Stimulated activated CD8-positive, alpha-beta memory T cell treated with anti-CD3 and anti-CD28 coated beads, Interleukin-7, amount 100 ng/mL, for 48 hours (primary cell): ENCODE results near the gene RAPH1.
"Not testable (repeated sequence)": the region's sequence is repeated elsewhere in the genome, so short reads cannot be mapped to it uniquely, and the experiment has no call there.

Source experiments
- DNase-seq, 2 donors: peaks; one replicate each; pipeline ENCODE4 v3.0.0-alpha.2; 2020; ENCODE audit warnings: low read depth in 1 of 2; ENCODE audit errors: extremely low read depth in 1 of 2

RAPH1 gene

DNA sequence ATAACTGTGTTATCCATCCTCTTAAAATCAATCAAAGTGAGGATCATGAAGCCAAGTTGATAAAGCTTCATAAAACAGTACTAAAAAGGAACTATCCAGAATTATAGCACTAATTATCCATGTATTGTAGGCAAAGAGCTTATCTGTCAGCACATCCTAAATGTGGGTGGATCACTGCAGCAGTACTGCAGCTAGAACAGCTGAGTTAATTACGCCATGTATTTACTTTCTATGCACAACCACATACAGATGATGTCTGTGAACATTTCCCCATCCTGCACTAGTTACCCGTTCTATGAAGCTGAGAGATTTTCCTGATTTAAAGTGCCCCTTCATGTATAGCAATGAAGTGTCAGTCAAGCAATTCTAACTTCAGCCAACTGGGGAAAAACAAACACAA lies 96.6 kb downstream of the RAPH1 start:
- no peak for DNase-seq

DNA sequence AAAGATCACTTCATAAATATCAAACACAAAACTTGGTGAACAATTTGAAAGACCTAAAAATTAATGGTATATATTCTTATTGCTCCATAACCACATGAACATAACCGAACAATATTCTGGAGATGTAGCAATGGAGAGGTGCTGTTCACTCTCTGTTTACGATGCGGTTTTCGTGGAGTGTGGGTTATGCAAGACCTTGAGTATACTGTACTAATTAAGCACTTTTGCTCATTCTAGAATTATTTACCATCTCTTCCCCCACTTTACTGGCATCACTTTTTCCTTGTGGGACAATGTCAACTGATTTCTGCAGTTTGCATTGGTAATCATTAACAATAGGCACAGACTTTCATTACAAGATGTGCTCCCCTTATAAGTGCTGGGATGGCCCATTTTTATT lies 97.6 kb downstream of the RAPH1 start:
- DNase-seq = no peak

DNA sequence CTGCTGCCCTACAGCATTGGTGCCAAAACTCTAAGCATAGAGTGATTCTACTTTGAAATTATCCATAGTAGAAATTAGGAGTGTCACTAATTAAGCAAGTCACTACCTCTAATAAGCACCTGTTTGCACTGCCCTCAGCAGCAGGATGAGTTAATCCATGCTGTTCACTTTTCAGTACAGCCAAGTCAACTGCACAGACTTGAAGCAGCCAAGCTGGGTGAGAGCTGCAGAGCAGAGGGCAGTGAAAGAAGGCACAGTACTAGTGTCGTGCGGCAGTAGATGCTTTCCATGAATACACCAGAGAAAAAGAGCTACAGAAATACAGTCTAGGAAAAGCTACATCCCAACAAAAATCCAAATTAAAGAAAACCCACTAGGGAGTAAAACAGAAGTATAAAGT lies 98.6 kb downstream of the RAPH1 start:
- DNase-seq = no peak

DNA sequence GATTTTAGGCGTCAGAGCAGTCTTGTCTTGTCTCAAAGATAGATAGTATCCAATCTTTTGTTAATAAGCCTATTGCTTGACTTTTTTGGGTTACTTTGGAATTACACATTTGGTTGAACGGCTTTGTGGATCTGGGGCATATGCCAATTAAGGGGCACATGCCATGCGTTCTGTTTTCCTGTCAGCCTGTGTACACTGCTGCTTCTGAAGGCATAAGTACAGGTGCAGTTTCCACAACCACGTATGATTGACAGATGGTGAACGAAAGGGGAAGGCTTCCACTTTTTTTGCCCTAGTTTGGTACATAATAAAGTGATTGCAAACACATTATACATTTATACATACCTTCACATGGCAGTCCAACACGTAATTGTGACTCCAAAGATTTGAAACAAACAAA lies 102.3 kb downstream of the RAPH1 start:
- DNase-seq = no peak

DNA sequence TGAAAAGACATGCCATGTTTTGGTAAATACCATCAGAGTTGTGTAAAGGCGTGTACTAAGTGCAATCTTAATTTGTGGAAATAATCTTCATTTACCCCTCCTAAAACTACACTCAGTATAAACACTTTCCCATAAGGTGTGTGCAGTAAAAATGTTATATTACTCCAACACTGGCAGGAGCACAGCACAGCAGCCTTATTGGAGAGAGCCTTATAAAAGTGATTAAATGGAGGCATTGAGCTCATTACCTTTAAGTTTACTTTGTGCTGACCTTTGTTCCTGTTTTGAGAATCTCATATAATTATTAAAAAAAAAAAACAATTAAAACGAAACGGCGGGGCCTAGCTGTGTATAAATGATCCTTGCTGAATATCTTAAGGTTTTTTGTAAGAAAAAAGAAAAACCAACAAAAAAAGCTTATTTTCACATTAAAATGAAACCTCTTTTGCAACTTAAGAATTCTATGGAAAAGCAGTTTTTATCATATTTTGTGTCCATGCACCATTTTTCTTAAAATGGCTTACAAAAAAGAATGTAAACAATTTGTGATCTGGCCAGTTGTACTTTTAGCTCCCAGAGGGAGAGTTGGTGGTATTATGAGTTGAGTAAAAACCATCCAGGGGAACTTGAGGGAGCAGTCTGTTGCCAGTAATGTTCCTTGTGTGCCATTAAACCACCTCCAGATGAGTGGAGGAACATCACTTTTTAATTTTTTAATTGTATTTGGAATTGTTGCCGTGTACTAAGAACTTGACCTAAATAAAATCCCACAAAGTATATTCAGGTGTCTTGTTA lies 103.5 kb downstream of the RAPH1 start:
- DNase-seq = no peak

DNA sequence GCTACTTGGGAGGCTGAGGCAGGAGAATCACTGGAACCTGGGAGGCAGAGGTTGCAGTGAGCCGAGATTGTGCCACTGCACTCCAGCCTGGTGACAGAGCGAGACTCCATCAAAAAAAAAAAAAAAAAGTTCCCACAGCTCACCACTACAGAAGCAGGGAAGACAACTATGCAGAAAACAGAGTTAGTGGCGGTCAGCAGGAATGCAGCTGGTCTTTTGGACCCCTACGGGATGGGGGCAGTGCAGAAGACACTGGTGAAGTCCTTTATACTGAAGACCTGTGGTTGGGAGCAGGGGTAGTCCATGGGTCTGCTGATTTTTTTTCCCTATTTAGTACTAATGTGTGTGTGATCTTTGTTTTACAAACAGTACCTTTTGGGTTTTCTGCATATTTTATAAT lies 105.5 kb downstream of the RAPH1 start:
- not testable (repeated sequence) for DNase-seq

DNA sequence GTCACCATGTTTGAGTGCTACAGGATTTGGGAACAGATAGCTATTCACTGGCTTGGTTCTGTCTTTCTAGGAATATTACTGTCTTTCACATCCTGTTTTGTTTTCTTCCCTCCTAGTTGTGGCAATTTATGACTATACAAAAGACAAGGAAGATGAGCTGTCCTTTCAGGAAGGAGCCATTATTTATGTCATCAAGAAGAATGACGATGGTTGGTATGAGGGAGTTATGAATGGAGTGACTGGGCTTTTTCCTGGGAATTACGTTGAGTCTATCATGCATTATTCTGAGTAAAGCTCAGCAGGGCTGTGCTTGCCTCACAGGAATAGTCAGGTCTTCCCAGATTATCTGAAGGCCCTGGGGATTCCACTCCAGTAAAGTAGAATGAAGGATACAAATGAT lies 108.0 kb downstream of the RAPH1 start:
- DNase-seq = no peak

DNA sequence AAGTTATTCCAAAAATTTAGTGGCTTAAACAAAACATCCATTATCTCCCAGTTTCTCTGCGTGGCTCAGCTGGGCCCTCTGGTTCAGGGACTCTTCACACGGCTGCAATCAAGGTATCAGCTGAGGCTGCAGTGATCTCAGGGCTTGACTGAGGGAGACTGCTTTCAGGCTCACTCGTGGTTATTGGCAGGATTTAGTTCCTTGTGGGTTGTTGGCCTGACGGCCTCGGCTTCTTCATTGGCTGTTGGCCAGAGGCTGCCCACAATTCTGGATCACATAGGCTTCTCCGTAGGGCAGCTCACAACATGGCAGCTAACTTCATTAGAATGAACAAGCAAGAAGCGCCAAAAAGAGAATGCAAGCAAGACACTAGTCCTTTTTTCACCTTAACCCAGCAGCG lies 116.8 kb downstream of the RAPH1 start:
- DNase-seq = no peak

DNA sequence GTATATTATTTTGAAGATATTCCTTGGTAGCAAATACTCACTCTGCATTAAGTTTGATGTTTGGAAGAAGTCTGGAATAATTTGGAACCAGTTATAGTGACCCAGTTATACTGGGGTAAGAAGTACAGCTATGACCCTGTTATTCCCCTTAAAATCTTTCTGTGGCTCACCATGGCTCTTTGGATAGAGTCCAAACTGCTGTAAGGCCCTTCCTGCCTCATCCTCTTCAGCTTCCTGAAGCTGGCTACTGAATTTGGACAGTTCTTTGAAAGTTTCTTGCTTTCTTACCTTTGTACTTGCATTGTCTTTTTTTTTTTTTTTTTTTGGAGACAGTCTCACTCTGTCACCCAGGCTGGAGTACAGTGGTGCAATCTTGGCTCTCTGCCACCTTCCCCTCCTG lies 121.3 kb downstream of the RAPH1 start:
- DNase-seq = no peak

DNA sequence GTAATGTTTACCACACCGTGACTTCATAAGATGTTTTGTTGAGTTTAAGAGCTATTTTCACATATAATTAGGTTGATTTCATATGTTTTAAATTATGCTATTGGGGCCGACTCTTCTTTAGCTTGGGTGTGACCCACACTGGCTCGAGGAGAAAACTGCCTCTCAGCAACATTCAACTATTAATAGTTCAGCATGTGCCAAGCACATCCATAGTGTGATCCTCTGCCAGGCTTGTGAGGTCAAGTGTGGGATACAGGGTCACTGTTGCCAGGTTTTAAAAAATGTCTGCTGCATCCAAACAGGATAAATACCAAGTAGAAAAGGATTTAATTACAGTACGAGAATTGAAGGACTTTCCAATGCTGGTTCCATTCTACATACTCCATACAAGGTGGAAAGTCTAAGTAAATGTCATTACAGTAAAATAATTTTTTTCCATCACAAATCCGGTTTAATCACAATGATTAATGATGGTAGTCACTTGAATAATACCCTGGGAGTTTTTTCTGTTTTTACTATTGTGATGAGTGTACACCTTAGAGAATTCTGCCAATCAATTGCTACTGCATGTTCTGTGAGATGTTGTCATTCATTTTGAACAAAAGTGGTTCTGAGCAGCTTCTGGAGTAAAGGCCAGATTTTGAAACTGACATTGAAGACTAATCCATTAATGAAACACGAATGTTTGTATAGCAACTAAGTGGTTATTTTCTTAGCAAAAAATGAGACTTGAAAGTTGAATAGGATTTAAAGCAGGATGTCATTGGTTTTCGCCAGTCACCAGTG lies 122.4 kb downstream of the RAPH1 start:
- DNase-seq = no peak

DNA sequence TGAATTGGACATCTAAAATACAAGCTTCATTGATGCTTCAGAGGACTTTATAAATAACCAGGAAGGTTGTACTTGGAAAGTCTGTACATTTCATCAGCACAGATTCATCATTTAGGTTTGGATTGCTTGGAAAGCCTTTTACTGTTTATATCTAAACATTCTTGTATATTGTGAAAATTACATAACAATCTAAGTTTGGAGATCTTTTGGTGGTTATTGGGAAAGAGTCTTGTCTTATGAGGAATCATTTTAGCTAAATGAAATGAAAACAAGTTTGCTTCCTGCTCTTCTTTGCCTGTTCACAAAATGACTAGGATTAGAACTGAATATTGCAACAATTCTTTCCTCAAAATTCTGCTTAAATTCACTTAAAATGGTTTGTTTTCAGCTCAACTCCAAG lies 127.6 kb downstream of the RAPH1 start:
- DNase-seq = no peak

DNA sequence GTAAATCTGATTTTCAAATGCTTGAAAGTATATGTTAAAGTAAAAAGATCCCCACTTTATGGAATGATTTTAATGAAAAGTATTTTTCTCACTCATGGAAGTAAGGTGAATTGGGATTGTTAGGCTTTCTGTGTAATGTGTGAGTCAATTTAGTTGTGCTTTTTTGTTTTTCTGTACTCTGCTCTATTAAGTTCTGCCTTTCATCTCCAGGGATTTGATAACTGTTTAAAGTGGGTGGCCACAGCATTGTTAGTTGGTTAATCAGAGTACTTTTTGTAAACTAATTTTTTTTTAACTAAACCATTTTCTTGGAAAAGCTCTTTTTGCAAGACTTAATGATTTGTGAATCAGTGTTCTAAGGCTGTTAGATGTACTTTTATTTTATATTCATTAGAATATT lies 130.1 kb downstream of the RAPH1 start:
- DNase-seq = no peak

DNA sequence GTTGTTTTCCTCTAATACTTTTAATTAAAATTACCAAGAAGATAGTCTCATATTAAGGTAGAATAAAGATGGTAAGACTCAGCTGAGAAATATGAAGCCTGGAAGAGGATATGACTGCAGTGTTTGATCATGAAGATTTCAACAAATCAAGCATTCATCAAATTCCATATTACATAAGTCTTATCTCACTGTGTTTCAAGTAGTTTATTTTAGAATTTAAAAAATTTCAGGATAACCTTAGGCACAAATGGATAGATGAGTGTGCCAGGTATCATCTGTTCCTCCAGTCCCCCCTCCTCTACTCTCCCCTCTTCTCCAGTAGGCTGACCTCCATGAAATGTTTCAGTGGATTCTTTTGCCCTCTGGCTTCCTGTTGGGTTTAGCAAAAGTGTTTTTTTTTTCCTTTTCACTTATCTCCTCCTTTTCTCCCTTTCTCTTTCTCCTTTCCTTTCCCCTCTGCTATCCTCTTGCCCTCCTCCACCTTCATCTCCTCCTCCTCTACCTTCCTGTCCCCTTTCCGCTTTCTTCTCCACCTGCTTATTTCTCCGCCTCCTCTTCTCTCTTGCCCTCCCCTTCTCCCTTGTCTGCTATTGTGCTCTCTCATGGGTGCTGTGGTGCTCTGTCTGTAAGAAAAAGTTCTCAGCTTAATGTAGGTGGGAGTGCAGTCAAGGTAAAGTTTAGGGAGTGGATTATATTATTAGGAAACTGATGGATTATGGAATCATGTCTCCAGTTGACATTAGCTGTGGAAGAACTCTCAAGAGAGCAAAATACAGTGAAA lies 134.1 kb downstream of the RAPH1 start:
- no peak for DNase-seq

DNA sequence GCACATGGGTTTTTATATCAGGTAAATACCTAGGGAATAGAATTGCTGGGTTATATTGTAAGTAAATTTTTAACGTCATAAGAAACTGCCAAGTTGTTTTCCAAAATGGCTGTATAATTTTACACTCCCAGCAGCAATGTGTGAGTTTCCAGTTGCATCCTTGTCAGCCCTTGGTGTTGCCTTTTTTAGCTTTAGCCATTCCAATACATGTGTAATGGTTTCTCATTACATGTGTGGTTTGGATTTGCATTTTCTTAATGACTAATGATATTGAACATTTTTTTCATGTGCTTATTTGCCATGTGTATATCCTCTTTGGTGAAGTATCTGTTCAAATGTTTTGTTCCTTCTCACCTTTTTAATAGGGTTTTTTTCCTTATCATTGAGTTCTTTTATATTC lies 136.1 kb downstream of the RAPH1 start:
- no peak for DNase-seq

DNA sequence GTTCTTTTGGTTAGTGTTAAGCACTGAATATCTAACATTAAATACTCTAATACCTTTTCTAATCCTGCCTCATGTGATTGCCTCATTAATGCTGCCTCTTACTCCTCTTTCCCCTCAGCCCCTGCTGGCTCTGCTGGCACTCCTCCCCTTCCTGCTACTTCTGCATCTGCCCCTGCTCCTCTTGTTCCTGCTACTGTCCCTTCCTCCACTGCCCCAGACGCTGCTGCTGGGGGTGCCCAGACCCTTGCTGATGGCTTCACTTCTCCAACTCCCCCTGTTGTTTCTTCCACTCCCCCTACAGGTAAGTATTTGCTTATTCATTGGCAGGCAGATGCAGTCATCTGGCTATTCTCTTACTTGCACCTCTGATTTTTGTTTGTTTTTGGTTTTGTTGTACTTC lies 138.4 kb downstream of the RAPH1 start:
- DNase-seq = no peak

DNA sequence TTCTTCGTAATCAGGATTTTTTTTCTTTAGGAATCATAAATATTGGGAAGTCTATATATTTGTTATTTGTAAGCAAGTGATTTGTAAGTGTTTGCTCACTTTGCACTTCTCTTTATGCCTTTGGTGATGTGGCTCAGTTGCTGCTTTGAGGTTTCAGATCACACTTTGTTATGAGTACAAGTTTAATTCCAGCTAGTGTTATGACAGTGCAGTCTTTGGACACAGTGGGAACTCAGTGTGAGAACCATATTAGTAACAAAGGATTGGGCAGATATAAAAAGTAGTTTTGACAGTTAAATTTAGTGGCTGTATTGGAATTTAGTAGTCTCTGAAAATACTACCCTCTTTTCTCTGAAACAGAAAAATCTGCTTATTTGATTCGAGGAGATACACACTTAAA lies 139.2 kb downstream of the RAPH1 start:
- no peak for DNase-seq

DNA sequence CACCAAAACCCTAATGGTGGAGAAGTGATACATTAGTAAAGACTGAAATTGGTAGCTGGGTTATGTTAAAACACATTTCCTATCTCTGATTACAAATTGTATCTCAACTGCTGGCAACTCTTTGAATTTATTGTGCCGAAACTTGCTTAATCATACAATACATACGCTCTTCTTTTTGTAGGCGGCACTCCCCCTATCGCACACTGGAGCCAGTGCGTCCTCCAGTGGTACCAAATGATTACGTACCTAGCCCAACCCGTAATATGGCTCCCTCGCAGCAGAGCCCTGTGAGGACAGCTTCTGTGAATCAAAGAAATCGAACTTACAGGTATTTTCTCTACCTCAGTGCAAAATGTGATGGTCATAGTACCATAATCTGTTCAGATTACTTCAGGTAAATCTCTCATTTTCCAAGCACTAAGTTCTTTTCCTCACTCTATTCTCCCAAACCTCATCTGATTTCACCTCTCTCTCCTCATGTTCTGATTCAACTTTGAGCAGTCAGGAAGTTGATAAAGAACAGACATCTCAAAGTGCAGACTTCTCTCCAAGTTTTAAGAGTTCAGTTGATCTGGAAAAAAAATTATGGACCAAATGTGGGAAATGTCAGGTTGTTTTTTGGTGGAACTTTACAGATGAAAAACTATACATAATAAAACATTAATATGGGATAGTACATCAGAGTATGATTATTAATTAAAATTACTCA lies 140.4 kb downstream of the RAPH1 start:
- DNase-seq = no peak

DNA sequence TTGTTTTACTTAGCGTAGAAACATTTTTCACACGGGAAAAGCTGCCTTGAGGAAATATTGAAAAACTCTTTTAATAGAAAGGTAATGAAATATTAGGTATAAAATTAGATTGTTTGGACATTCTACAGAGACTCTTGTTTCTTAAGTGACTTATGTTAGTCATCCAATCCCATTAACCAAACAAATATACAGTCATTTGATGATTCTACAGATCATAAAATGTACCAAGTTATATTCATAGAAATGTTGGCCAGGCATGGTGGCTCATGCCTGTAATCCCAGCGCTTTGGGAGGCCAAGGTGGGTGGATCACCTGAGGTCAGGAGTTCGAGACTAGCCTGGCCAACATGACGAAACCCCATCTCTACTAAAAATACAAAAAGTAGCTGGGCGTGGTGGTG lies 146.9 kb downstream of the RAPH1 start:
- not testable (repeated sequence) for DNase-seq

DNA sequence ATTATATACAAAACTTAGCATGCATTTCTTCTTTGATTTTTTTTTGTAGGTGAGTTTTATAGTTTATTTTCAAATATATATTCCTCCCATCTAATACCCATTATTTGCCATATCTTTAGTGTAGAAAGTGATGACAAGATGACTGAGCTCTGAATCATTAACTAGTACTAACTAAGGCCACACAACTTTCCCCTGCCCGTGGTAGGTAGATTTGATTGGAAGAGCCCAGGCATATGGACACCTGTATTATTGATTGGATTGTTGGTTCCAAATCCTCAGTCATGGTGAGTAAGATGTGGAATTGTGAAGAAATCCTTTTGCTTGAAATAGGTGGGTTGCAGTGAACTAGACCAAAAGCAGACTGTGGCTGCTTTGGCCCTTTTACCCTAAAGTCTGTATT lies 152.1 kb downstream of the RAPH1 start:
- DNase-seq = no peak

DNA sequence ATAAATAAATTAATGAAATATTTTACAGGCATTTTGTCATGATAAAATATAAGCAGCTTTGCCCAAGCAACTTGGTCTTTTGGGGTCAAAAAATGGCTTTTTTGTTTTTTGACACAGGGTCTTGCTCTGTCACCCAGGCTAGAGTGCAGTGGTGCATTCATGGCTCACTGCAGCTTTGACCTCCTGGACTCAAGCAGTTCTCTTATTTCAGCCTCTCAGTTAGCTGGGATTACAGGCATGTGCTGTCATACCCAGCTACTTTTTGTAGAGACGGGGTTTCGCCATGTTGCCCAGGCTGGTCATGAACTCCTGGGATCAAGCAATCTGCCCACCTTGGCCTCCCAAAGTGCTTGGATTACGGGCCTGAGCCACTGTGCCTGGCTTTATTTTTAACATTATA lies 155.9 kb downstream of the RAPH1 start:
- no peak for DNase-seq

DNA sequence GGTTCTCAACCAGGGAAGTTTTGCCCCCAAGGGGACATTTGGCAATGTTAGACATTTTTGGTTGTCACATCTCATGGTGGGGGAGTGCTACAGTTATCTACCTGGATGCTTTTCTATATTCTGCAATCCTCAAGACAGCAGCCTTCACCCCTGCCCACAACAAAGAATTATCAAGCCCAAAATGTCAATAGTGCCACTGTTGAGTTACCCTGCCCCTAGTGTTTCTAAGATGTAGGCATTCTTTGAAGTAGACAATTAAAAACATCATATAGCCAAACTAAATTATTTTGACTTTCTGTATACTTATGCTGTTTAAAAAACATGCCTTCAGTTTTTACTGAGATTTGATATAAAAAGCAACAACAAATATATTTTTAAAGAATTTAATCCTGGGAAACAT lies 158.9 kb downstream of the RAPH1 start:
- DNase-seq = no peak
